HG02678 (cell line): ENCODE results near the gene BICD1.
"Not testable (repeated sequence)": the region's sequence is repeated elsewhere in the genome, so short reads cannot be mapped to it uniquely, and the experiment has no call there.

Source experiments
- ATAC-seq: cut with Tn5 transposase; IDR thresholded peaks from one replicate; pipeline ENCODE4 v1.9.1; 2021; ENCODE audit warnings: mild to moderate bottlenecking, moderate library complexity; ENCODE audit not compliant: unreplicated experiment

The BICD1 gene

GRCh38 chr12:32106517-32107358 is at the start of gene BICD1:
BICD1 (plus strand) TSS chr12:32106847; CDS start chr12:32107332, 485 bp downstream.
- ATAC-seq = peak; percentile 83

- ATAC-seq = no peak
Measured at GRCh38 chr12:32061033-32061432, 45.6 kb upstream of the BICD1 start.

- ATAC-seq = no peak
Measured at GRCh38 chr12:32062881-32063280, 43.8 kb upstream of the BICD1 start.

GRCh38 chr12:32063796-32064195 is 42.9 kb upstream of the BICD1 start:
- ATAC-seq = no peak

GRCh38 chr12:32066206-32066605 is 40.4 kb upstream of the BICD1 start:
- ATAC-seq = no peak

GRCh38 chr12:32069071-32069470 is 37.6 kb upstream of the BICD1 start:
- no peak for ATAC-seq

GRCh38 chr12:32069731-32070130 is 36.9 kb upstream of the BICD1 start:
- ATAC-seq = no peak

- ATAC-seq = no peak
Measured at GRCh38 chr12:32070370-32070769, 36.3 kb upstream of the BICD1 start.

- ATAC-seq = no peak
Measured at GRCh38 chr12:32072102-32072501, 34.5 kb upstream of the BICD1 start.

GRCh38 chr12:32074432-32074831 is 32.2 kb upstream of the BICD1 start:
- ATAC-seq = no peak

GRCh38 chr12:32076941-32077340 is 29.7 kb upstream of the BICD1 start:
- ATAC-seq = no peak

GRCh38 chr12:32080435-32080834 is 26.2 kb upstream of the BICD1 start:
- ATAC-seq = no peak

GRCh38 chr12:32083489-32083888 is 23.2 kb upstream of the BICD1 start:
- no peak for ATAC-seq

GRCh38 chr12:32084017-32084688 is 22.5 kb upstream of the BICD1 start:
- no peak for ATAC-seq

- no peak for ATAC-seq
Measured at GRCh38 chr12:32084753-32085152, 21.9 kb upstream of the BICD1 start.

GRCh38 chr12:32087306-32087705 is 19.3 kb upstream of the BICD1 start:
- no peak for ATAC-seq

- no peak for ATAC-seq
Measured at GRCh38 chr12:32089156-32089555, 17.5 kb upstream of the BICD1 start.

- ATAC-seq = no peak
Measured at GRCh38 chr12:32089586-32089985, 17.1 kb upstream of the BICD1 start.

GRCh38 chr12:32091696-32092095 is 15.0 kb upstream of the BICD1 start:
- no peak for ATAC-seq

GRCh38 chr12:32098112-32098511 is 8.5 kb upstream of the BICD1 start:
- ATAC-seq = no peak

GRCh38 chr12:32099275-32099674 is 7.4 kb upstream of the BICD1 start:
- ATAC-seq = not testable (repeated sequence)

- ATAC-seq = no peak
Measured at GRCh38 chr12:32100361-32100760, 6.3 kb upstream of the BICD1 start.
